ENCODE measurements around the gene SLC38A9.
"Not testable (repeated sequence)": the region's sequence is repeated elsewhere in the genome, so short reads cannot be mapped to it uniquely, and the experiment has no call there.

SLC38A9 gene

DNA sequence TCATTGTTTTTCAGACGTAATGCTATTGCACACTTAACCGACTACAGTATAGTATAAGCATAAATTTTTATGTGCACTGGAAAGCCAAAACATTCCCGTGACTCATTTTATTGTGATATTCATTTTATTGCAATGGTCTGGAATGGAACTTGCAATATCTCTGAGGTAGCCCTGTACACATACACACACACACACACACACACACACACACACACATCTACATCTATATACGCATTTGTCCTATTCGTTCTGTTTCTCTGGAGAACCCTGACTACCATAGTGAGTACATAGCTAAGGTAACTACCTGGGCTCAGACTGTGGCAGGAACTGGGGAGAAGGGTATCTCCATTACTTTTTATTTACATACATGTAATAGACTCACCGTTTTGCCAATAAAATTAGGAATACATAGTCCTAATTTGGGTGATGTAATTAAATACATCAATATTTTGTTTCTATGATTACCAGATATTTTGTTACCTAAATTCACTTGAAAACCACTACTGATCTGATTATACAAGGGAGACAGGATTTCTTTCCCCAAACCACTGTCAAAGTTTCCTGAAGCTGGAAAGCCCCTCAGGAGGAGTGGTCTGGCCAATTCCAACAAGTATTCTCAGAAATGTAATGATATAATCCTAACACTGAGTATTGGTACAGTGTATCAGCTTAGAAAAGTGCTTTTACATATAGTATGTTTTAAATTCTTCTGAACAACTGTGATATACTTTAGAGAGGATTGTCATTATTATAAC is 103.4 kb downstream of the SLC38A9 start:
- DNase-seq = no peak

- not testable (repeated sequence) for DNase-seq
Measured at GRCh38 chr5:55607309-55607708, 104.8 kb downstream of the SLC38A9 start.

DNA sequence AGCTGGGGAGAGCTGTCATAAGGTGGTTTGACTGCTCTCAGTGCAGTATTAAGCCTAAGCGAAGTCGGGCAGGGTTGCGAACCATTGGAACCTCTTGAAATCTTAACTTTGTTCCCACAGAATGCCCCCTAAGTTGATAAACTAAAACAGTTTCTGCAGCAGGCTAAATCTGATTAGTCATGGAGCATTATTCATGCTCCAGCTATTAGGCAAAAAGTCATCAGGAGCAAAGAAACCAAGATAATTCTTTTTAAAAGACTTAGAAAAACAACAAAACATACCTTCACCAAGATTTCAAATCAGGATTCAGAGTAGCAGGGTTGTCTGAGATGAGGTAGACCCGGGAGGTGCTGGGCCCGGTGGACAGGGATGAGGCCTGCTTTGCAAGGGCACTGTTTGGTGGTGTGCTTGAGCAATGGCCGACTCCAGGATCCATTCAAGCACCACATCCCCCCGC is 107.5 kb downstream of the SLC38A9 start:
- no peak for DNase-seq

GRCh38 chr5:55603922-55604321 is 108.2 kb downstream of the SLC38A9 start:
- no peak for DNase-seq

- no peak for DNase-seq
Measured at GRCh38 chr5:55601628-55602027, 110.5 kb downstream of the SLC38A9 start.

DNA sequence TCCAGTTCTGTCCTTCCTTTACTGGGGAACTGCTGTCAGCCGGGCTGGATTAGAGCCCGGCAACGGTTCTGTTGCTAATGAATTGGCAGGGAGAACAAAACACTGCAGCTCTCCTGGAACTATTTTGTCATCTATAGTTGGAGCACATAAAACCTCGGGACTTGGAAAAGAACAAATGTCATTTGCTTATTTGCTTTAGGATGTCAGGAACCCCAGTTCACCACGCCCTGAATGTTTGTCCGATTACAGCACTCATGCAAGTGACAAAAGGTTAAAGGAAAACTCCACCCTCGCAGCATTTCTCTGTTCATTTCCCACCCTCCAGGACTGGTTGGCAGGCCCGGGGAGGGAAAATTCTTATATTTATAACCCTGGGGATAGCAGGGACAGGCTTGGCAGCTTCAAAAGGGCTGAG is 110.9 kb downstream of the SLC38A9 start:
- no peak for DNase-seq

GRCh38 chr5:55600497-55601203 is 111.5 kb downstream of the SLC38A9 start:
- DNase-seq = no peak

- no peak for DNase-seq
Measured at GRCh38 chr5:55600086-55600485, 112.0 kb downstream of the SLC38A9 start.

DNA sequence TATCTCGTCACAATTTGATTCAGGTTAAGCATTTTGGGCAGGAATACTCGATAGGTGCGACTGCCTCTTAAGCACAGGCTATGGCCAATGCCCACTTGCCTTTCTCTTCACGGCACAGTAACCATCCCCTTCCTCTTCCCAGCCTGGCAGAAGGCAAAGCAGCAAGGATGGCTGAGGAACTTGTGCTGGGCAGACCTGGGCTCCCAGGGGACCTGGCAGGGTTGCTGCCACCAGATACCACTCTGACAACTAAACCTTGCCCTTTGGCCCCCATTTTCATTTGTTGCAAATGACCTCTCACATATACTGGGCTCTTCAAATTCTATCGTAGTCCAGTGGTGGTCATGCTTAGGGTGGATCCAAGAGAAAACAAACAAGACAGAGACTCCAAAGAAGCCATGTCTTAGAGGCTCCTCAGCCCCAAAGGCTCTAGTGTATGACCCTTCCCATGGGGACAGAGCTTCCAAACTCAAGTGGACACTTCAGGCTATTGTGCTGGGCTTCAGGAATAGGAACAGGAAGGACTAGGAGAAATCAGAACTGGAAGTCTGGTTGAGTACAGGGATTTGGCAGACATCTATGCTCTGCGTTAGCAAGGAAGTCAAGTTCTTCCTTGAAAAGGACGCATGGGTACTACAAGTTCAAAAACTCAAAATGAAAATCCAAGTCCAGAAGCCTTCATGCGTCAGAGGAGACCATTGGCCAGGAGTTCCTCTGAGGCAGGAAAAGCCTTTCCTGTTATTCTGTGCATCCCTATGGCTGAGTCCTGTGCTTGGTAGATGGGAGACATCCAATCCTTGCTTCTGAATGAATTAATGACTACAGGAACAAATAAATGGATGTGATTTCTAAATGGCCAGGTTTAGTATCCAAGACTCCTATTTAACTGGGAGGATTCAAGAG is 112.7 kb downstream of the SLC38A9 start:
- DNase-seq = no peak

GRCh38 chr5:55597014-55597981 is 114.8 kb downstream of the SLC38A9 start:
- no peak for DNase-seq

GRCh38 chr5:55594671-55595070 is 117.5 kb downstream of the SLC38A9 start:
- DNase-seq = no peak

GRCh38 chr5:55593115-55593472 is 119.0 kb downstream of the SLC38A9 start:
- no peak for DNase-seq

DNA sequence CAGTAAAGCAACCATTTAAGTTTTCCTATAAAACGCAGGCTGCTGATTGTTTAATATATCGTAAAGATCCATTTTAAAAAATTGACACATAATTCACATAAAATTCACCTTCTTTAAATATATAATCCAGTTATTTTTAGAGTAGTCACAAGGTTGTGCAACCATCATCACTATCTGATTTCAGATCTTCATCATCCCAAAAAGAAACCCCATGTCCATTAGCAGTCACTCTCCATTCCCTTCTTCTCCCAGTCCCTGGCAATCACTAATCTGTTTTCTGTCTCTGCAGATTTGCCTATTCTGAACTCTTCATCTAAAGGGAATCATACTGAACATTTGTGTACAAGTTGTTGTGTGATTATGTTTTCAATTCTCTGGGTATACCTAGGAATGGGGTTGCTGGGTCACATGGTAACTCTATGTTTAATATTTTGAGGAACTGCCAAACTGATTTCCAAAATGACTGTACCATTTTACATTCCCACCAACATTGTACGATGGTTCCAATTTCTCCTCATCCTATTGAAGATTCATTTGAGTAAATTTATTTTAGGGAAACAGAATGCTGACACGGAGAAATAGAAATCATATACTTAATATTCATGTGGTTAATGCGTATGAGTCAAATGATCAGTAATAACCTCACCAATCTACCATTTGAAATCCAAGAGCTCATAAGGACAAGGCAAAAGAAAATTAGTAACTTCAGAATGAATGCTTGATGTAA is 119.6 kb downstream of the SLC38A9 start:
- DNase-seq = no peak

- DNase-seq = no peak
Measured at GRCh38 chr5:55591686-55592085, 120.4 kb downstream of the SLC38A9 start.

GRCh38 chr5:55585206-55585610 is 126.9 kb downstream of the SLC38A9 start:
- no peak for DNase-seq

- DNase-seq = no peak
Measured at GRCh38 chr5:55584398-55585205, 127.5 kb downstream of the SLC38A9 start.

DNA sequence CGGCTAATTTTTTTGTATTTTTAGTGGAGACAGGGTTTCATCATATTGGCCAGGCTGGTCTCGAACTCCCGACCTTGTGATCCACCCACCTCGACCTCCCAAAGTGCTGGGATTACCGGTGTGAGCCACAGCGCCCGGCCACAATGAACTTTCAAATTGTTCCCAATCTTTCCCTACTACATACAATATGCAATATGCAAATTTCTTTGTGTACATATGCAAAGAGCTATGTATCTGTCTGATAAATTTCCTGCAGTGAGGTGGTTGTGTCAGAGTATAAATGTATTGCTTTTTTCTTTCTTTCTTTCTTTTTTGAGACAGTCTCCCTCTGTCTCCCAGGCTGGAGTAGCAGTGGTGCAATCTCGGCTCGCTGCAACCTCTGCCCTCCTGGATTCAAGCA is 128.5 kb downstream of the SLC38A9 start:
- DNase-seq = no peak

GRCh38 chr5:55582256-55582655 is 129.9 kb downstream of the SLC38A9 start:
- no peak for DNase-seq

- no peak for DNase-seq
Measured at GRCh38 chr5:55580042-55580441, 132.1 kb downstream of the SLC38A9 start.

GRCh38 chr5:55578771-55579170 is 133.4 kb downstream of the SLC38A9 start:
- no peak for DNase-seq

Measured in stimulated activated CD4-positive, alpha-beta T cell treated with anti-CD3 and anti-CD28 coated beads, Interleukin-4, amount 100 ng/mL, for 24 hours (primary cell).